A172 (cell line): ENCODE results near the gene TBC1D8. TPM values are rescaled to one million over a fixed set of nuclear protein-coding genes. Genes with fewer than 3 reads are reported as not detected.

ENCODE experiments used
- total RNA-seq: library from RNA; depleted of rRNA; stranded (reverse); fragments of >200 nt; shearing (Covaris generic); gene quantifications from 2 replicates; pipeline ENCODE4 v1.2.3, GENCODE V29; 2014; rRNA removed

The TBC1D8 gene
- total RNA-seq, 1 experiment from 2014 or later, result 4.3 TPM

Other genes with a start within 250 kb of the TBC1D8 start
- gene RPL31, start 149.1 kb downstream of the TBC1D8 start, total RNA-seq, result 647 and 938 TPM in 2 replicates
- gene CNOT11, start 101.5 kb upstream of the TBC1D8 start, total RNA-seq, result 61.9 and 68.6 TPM in 2 replicates
- gene RNF149, start 157.3 kb upstream of the TBC1D8 start, total RNA-seq, result 21.7 and 21.9 TPM in 2 replicates
- 0.62 and 0.69 TPM in 2 replicates for gene CREG2, start 236.1 kb upstream of the TBC1D8 start, total RNA-seq